ENCODE measurements around the gene CHST11.

DNA sequence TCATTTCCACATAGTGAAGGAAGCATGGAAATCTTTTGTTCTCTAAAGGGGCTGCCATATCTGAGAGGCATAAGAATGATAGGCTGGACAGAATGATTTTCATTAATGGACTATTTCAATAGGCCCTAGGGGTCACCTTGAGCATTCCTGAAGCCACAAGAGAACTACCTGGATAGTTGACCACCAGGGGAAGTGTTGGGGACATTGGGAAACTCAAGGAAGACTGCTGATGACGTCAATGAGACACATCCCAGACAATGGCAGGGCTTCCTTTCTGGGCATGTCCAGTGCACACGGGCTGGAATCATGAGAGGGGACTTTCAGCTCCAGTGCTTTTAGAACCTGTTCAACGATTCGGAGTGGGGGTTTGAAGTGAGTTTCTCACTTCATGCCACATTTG, 48.8 kb upstream of the CHST11 start:
- TF ChIP-seq POLR2A (IDR thresholded peaks at IDR 0.05; ENCODE audit: low read length) (no peak), GATA1 (IDR thresholded peaks at IDR 0.05; ENCODE audit: low read depth, low read length) (no peak)
